Osteocyte (in vitro differentiated cells): ENCODE measurements around the gene NTSR1. TPM values are rescaled to one million over a fixed set of nuclear protein-coding genes. Genes with fewer than 3 reads are reported as not detected.

ENCODE experiments used
- DNase-seq: peaks from one replicate; pipeline ENCODE4 v3.0.0; 2021; ENCODE audit warnings: mixed read lengths; ENCODE audit not compliant: unreplicated experiment; ENCODE audit errors: extremely low spot score
- H3K27ac Mint-ChIP-seq: one replicate; pipeline ENCODE4 v1.8.0; 2021; ENCODE audit warnings: mild to moderate bottlenecking, mixed read lengths; ENCODE audit not compliant: unreplicated experiment
- H3K27me3 Mint-ChIP-seq: one replicate; pipeline ENCODE4 v1.8.0; 2021; ENCODE audit warnings: mixed read lengths; ENCODE audit not compliant: unreplicated experiment
- H3K36me3 Mint-ChIP-seq: one replicate; pipeline ENCODE4 v1.8.0; 2021; ENCODE audit warnings: mixed read lengths; ENCODE audit not compliant: unreplicated experiment
- H3K4me1 Mint-ChIP-seq: one replicate; pipeline ENCODE4 v1.8.0; 2021; ENCODE audit warnings: mixed read lengths; ENCODE audit not compliant: unreplicated experiment
- H3K4me3 Mint-ChIP-seq: one replicate; pipeline ENCODE4 v1.8.0; 2021; ENCODE audit warnings: mild to moderate bottlenecking, moderate library complexity, mixed read lengths; ENCODE audit not compliant: unreplicated experiment
- H3K9me3 Mint-ChIP-seq: one replicate; pipeline ENCODE4 v1.8.0; 2021; ENCODE audit warnings: mixed read lengths; ENCODE audit not compliant: unreplicated experiment
- CTCF ChIP-seq: fragments of 200-600 bp; sonication (generic); IDR thresholded peaks from 2 replicates; pipeline ENCODE4 v1.5.0; 2021; ENCODE audit warnings: antibody characterized with exemption, mild to moderate bottlenecking, moderate library complexity
- total RNA-seq: library from RNA; stranded (reverse); gene quantifications from 2 replicates; pipeline ENCODE4 v1.2.1, GENCODE V29; 2021

The NTSR1 gene
- total RNA-seq, 1 donor from 2014 or later = 0.11 TPM

GRCh38 chr20:62804627-62805154, 96.1 kb downstream of the NTSR1 start, which contains the start of gene OGFR:
Gene OGFR (plus strand): TSS chr20:62804835. CDS start chr20:62804860, 25 bp downstream.
- H3K36me3 Mint-ChIP-seq = peaks cover 10% of the 10 kb centered on the region
- no peak for TF ChIP-seq CTCF
- no peaks in the 10 kb centered on the region for H3K27me3 Mint-ChIP-seq
- peak within 1 kb of the TSS; percentile 89 for H3K4me3 Mint-ChIP-seq
- H3K9me3 Mint-ChIP-seq = no peaks in the 10 kb centered on the region
- H3K4me1 Mint-ChIP-seq = peaks cover 23% of the 10 kb centered on the region
- DNase-seq = no peak
- H3K27ac Mint-ChIP-seq = peak within 1 kb of the TSS; percentile 81

- TF ChIP-seq CTCF = no peak
- Mint-ChIP-seq H3K27ac (peak overlapping the region; percentile 65), H3K4me3 (peak overlapping the region; percentile 81), H3K27me3 (no peaks in the 10 kb centered on the region), H3K36me3 (peaks cover 8% of the 10 kb centered on the region), H3K4me1 (peaks cover 23% of the 10 kb centered on the region), H3K9me3 (no peaks in the 10 kb centered on the region)
- DNase-seq = no peak
Observed at GRCh38 chr20:62805155-62805710, 96.6 kb downstream of the NTSR1 start.

- no peak for DNase-seq
- Mint-ChIP-seq H3K27ac (peak overlapping the region; percentile 65), H3K9me3 (no peaks in the 10 kb centered on the region), H3K4me3 (peak overlapping the region; percentile 81), H3K27me3 (no peaks in the 10 kb centered on the region), H3K4me1 (peaks cover 23% of the 10 kb centered on the region), H3K36me3 (peaks cover 8% of the 10 kb centered on the region)
- TF ChIP-seq CTCF = no peak
Observed at GRCh38 chr20:62805711-62806382, 97.2 kb downstream of the NTSR1 start.

GRCh38 chr20:62806383-62807050, 97.9 kb downstream of the NTSR1 start:
- TF ChIP-seq CTCF = no peak
- Mint-ChIP-seq H3K36me3 (peaks cover 4% of the 10 kb centered on the region), H3K27ac (peak overlapping the region; percentile 63), H3K9me3 (no peaks in the 10 kb centered on the region), H3K4me1 (peaks cover 23% of the 10 kb centered on the region), H3K27me3 (no peaks in the 10 kb centered on the region), H3K4me3 (peak overlapping the region; percentile 81)
- DNase-seq = no peak
